Heart right ventricle (tissue), 16 donors: ENCODE results near the gene EDDM13. TPM values are rescaled to one million over a fixed set of nuclear protein-coding genes. Genes with fewer than 3 reads are reported as not detected.
A peak's percentile ranks its signal among the peaks of the same experiment; 100 is the strongest.
"Not testable (repeated sequence)": the region's sequence is repeated elsewhere in the genome, so short reads cannot be mapped to it uniquely, and the experiment has no call there.

Experiments used
- ATAC-seq, 8 donors: fragments of 200-7000 bp; cut with Tn5 transposase; one replicate each; pipeline ENCODE4 v1.9.1; 2020; ENCODE audit warnings: mild to moderate bottlenecking in 8 of 8, moderate library complexity in 8 of 8, moderate number of reproducible peaks in 1 of 8
- DNase-seq, 2 donors: peaks; one replicate each; pipeline ENCODE4 v3.0.0-alpha.2; 2020
- H3K27ac ChIP-seq, 10 donors: fragments of 200-600 bp; sonication (generic) in 2 of 10; one replicate each; pipeline versions ENCODE4 v1.5.0 to v1.8.0; 2020 to 2022; ENCODE audit warnings: mild to moderate bottlenecking in 3 of 10
- H3K27me3 ChIP-seq, 7 donors: fragments of 200-600 bp; one replicate each; pipeline ENCODE4 v1.8.0; 2021 to 2022; ENCODE audit warnings: mild to moderate bottlenecking in 2 of 7
- H3K36me3 ChIP-seq, 9 donors: fragments of 200-600 bp; sonication (generic) in 1 of 9; one replicate each; pipeline versions ENCODE4 v1.5.0 to v1.8.0; 2020 to 2022; ENCODE audit warnings: mild to moderate bottlenecking in 2 of 9
- H3K4me1 ChIP-seq, 9 donors: fragments of 200-600 bp; sonication (generic) in 1 of 9; one replicate each; pipeline versions ENCODE4 v1.5.0 to v1.8.0; 2020 to 2022; ENCODE audit warnings: mild to moderate bottlenecking in 4 of 9
- H3K4me3 ChIP-seq, 10 donors: fragments of 200-600 bp; sonication (generic) in 2 of 10; one replicate each; pipeline versions ENCODE4 v1.5.0 to v1.8.0; 2020 to 2022; ENCODE audit warnings: mild to moderate bottlenecking in 7 of 10, moderate library complexity in 2 of 10
- H3K9me3 ChIP-seq, 11 donors: fragments of 200-600 bp in 10 of 11; sonication (generic) in 2 of 11; one replicate each; pipeline versions ENCODE4 v1.5.0 to v1.8.0; 2013 to 2022; ENCODE audit warnings: mild to moderate bottlenecking in 2 of 11, control low read depth in 1 of 11, moderate library complexity in 1 of 11
- WGBS, 2 donors: extraction: QIAGEN DNeasy Blood & Tissue Kit; methylation state at CpG; one replicate each; pipeline ENCODE4 v1.1.7; 2013; ENCODE audit warnings: inconsistent platforms in 1 of 2; 5-methylcytosine and 5-hydroxymethylcytosine counted together
- intact Hi-C, 10 donors: fragments of 100-400 bp; cut with DNase I; formaldehyde crosslinking; loops; one replicate each; pipeline versions ENCODE4 v1.11.1 to v1.14.2; 2022
- polyA plus RNA-seq, 2 donors: library from polyadenylated mRNA; stranded (reverse); fragments of 200-250 nt; gene quantifications; one replicate each; pipeline ENCODE4 v1.2.3, GENCODE V29; 2013
- total RNA-seq, 10 donors: library from RNA; stranded (reverse); fragmentation: NEBNext Ultra II Directional in 3 of 10; extraction: Animal tissue kit (Norgen Biotek cat#: 25700) in 3 of 10; gene quantifications; one replicate each; pipeline versions ENCODE4 v1.2.1 to v1.2.4, GENCODE V29; 2021 to 2023
- TF ChIP-seq, protein P1 (sequence below), 9 donors: fragments of 200-600 bp; sonication (generic) in 2 of 9; IDR thresholded peaks; one replicate each; pipeline versions ENCODE4 v1.5.0 to v1.8.0; 2021 to 2022; ENCODE audit warnings: antibody characterized with exemption in 9 of 9, mild to moderate bottlenecking in 5 of 9, moderate library complexity in 1 of 9
- donor health status: Arrhythmogenic right ventricular cardiomyopathy.
- donor health status: ischemic (EF 13 %, LVEDD 7.1; RV severe dilation, severe dysfunction).
- donor health status: healthy with polysubstance abuse.
- donor health status: DM: no; HTN: yes; CAD: no.
- donor health status: DM: no; HTN: no; CAD: no.
- donor health status: ischemic (EF 25% LVEDD 6.9; RV normal size, moderate dysfunction).
- donor health status: ischemic (EF 25% LVEDD 5.7; RV mildly dilated, moderate dysfunction).
- donor health status: healthy.
- donor health status: DM: yes; HTN: yes; CAD: no.
- donor health status: Ischemic cardiomyopathy.
- donor health status: ischemic (EF 35%, LVEDD 5.7; RV mildly dilated, moderate dysfunction).
- donor health status: nonischemic (EF 11% LVEDD 7.7; RV severe dilation, severe dysfunction).
- donor health status: DM: yes; HTN: yes; CAD: no.
- donor health status: PGD.
- donor health status: ischemic (EF 29% LVEDD 5.4; RV normal size, mild dysfunction).
- donor health status: nonischemic (EF 23%, LVEDD 6.1; RV moderate dilation, normal function).

Gene EDDM13
- total and polyA plus RNA-seq, 12 donors: 0.39 to 0.87 (median 0.56) TPM; not detected in 8

DNA sequence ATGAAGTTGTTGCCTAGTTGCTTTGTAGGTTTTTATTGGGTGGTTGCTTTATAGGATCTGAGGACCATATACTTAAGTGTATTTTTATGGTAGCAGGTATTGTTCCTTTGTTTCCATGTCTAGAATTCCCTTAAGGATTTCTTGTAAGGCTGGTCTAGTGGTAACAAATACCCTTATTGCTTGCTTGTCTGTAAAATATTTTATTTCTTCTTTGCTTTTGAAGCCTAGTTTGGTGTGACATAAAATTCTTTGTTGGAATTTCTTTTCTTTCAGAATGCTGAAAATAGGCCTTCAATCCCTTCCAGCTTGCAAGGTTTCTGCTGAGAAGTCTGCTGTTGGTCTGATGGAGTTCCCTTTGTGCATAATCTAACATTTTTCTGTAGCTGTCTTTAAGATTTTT is 60.1 kb downstream of the EDDM13 start:
- ATAC-seq: no peak
- Histone ChIP-seq H3K27ac (no peak overlapping the region), H3K4me3 (no peak overlapping the region), H3K27me3 (no peaks in the 10 kb centered on the region), H3K4me1 (no peaks in the 10 kb centered on the region), H3K36me3 (no peaks in the 10 kb centered on the region), H3K9me3 (peaks cover 0 to 25% (median 4%) of the 10 kb centered on the region in 11 donors)
- DNase-seq: no peak
- TF ChIP-seq, protein P1, sequence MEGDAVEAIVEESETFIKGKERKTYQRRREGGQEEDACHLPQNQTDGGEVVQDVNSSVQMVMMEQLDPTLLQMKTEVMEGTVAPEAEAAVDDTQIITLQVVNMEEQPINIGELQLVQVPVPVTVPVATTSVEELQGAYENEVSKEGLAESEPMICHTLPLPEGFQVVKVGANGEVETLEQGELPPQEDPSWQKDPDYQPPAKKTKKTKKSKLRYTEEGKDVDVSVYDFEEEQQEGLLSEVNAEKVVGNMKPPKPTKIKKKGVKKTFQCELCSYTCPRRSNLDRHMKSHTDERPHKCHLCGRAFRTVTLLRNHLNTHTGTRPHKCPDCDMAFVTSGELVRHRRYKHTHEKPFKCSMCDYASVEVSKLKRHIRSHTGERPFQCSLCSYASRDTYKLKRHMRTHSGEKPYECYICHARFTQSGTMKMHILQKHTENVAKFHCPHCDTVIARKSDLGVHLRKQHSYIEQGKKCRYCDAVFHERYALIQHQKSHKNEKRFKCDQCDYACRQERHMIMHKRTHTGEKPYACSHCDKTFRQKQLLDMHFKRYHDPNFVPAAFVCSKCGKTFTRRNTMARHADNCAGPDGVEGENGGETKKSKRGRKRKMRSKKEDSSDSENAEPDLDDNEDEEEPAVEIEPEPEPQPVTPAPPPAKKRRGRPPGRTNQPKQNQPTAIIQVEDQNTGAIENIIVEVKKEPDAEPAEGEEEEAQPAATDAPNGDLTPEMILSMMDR (IDR thresholded peaks at IDR 0.05): no peak
- intact Hi-C loops: loop anchor here in 9 of 10 donors (1.0 to 10.0 kb wide), 7 partner anchors 78 to 258 kb away; no protein-coding TSS in a partner anchor

DNA sequence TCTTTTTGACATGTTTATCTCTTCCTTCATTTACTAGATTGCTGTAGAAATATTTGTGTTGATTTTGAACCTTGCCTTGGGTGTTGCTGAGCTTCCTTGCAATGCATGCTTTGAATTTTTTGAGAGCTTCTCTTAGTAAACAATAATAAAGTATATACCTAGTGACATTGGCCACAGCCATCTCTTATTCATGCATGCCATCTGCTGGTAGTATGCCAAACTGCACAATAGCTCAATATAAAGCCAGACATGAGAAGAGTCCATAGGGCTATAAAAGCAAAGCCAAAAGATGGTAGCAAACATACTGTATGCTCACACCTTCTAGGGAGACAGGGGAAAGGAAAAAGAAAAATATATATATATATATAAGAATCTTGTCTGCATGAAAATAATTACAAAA is 61.0 kb downstream of the EDDM13 start:
- H3K36me3 ChIP-seq: no peaks in the 10 kb centered on the region
- no peaks in the 10 kb centered on the region for H3K27me3 ChIP-seq
- no peak overlapping the region for H3K27ac ChIP-seq
- intact Hi-C loops: loop anchor here in 9 of 10 donors (1.0 to 10.0 kb wide), 7 partner anchors 79 to 259 kb away; no protein-coding TSS in a partner anchor
- H3K4me3 ChIP-seq: no peak overlapping the region
- ATAC-seq (peak in 2 of 8 donors; percentile 50 to 52), DNase-seq (peak in 1 of 2 donors; percentile 26)
- no peaks in the 10 kb centered on the region for H3K4me1 ChIP-seq
- peaks cover 0 to 25% (median 4%) of the 10 kb centered on the region in 11 donors for H3K9me3 ChIP-seq
- TF ChIP-seq, protein P1 (IDR thresholded peaks at IDR 0.05): peak in 8 of 9 donors; percentile 42 to 75 (median 70)

- H3K27ac ChIP-seq, ATAC-seq, H3K36me3 ChIP-seq, H3K27me3 ChIP-seq, H3K4me3 ChIP-seq, H3K4me1 ChIP-seq, DNase-seq: not testable (repeated sequence)
- intact Hi-C loops: loop anchor here in 3 of 10 donors (10.0 kb wide), 3 partner anchors 81 to 261 kb away; no protein-coding TSS in a partner anchor
- peaks cover 0 to 25% (median 5%) of the 10 kb centered on the region in 11 donors for H3K9me3 ChIP-seq
Observed at GRCh38 chr19:56335371-56335770, 62.8 kb downstream of the EDDM13 start.

GRCh38 chr19:56337077-56337476 is 64.5 kb downstream of the EDDM13 start:
- not testable (repeated sequence) for H3K27me3 ChIP-seq, ATAC-seq, H3K4me3 ChIP-seq, H3K36me3 ChIP-seq, H3K4me1 ChIP-seq, H3K27ac ChIP-seq, DNase-seq
- intact Hi-C loops: loop anchor here in 3 of 10 donors (10.0 kb wide), 3 partner anchors 82 to 262 kb away; no protein-coding TSS in a partner anchor
- peaks cover 0 to 20% (median 5%) of the 10 kb centered on the region in 11 donors for H3K9me3 ChIP-seq
- WGBS, 2 donors: 84 to 91% methylated on average over 8 of the region's 8 CpGs

- intact Hi-C loops: loop anchor here in 3 of 10 donors (10.0 kb wide), 3 partner anchors 84 to 264 kb away; no protein-coding TSS in a partner anchor
- not testable (repeated sequence) for H3K4me1 ChIP-seq, H3K27me3 ChIP-seq, DNase-seq, H3K27ac ChIP-seq, H3K4me3 ChIP-seq, ATAC-seq, H3K36me3 ChIP-seq
- 86 to 99% methylated on average over 6 to 7 of the region's 10 CpGs for WGBS, 2 donors
- H3K9me3 ChIP-seq: peaks cover 0 to 29% (median 0%) of the 10 kb centered on the region in 11 donors
Observed at GRCh38 chr19:56339031-56339430, 66.5 kb downstream of the EDDM13 start.

DNA sequence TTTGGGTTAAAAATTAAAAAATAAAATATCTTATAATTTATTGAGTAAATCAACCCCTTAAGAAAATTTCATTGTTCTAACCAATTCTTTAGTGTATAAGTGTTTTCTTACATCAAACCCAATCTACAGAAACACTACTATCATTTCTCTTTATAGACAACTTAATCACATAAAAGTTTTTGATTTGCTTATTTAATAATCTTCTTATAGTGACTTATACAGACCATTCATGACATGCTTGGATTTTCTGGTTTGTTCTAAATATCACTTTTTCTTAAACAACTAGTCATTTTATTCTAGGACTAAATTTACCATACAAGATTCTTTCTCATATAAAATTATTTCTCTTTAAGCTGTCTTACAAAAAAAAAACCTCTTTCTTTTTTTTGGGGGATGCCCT is 69.4 kb downstream of the EDDM13 start:
- Histone ChIP-seq H3K36me3 (no peaks in the 10 kb centered on the region), H3K9me3 (peaks cover 0 to 29% (median 0%) of the 10 kb centered on the region in 11 donors), H3K27me3 (no peaks in the 10 kb centered on the region), H3K27ac (no peak overlapping the region), H3K4me1 (no peaks in the 10 kb centered on the region), H3K4me3 (no peak overlapping the region)
- TF ChIP-seq, protein P1 (IDR thresholded peaks at IDR 0.05): no peak
- no peak for ATAC-seq
- intact Hi-C loops: loop anchor here in 1 of 10 donors (10.0 kb wide), 1 partner anchor 167 kb away; the partner anchor contains the start of gene GALP
- no peak for DNase-seq
